Pancreas (tissue), 10 donors: Measurements from ENCODE around the gene FLNC. TPM values are rescaled to one million over a fixed set of nuclear protein-coding genes. Genes with fewer than 3 reads are reported as not detected.

Experiments used
- ATAC-seq, 4 donors: fragments of 200-7000 bp; cut with Tn5 transposase; one replicate each; pipeline versions ENCODE4 v1.8.0 to v1.9.1; 2020; ENCODE audit warnings: mild to moderate bottlenecking in 4 of 4, moderate library complexity in 4 of 4
- DNase-seq, 6 donors: peaks; one replicate each; pipeline ENCODE4 v3.0.0-alpha.2; 2020
- FAIRE-seq: peaks from 2 replicates; lab custom pipeline; 2012; peaks lifted over from hg19 to GRCh38; lab: Jason Lieb, UNC
- H3K27ac ChIP-seq, 4 donors: fragments of 200-600 bp; sonication (generic); 1 replicate in 3 of 4; 2 replicates in 1 of 4; pipeline versions ENCODE4 v1.5.0 to v1.8.0; 2020
- H3K27me3 ChIP-seq, 4 donors: fragments of 200-600 bp; one replicate each; pipeline ENCODE4 v1.8.0; 2021
- H3K36me3 ChIP-seq, 3 donors: fragments of 200-600 bp; sonication (generic) in 1 of 3; one replicate each; pipeline versions ENCODE4 v1.5.0 to v1.8.0; 2020 to 2021
- H3K4me1 ChIP-seq, 3 donors: fragments of 200-600 bp; one replicate each; pipeline ENCODE4 v1.8.0; 2021
- H3K4me3 ChIP-seq, 4 donors: fragments of 200-600 bp; sonication (generic) in 2 of 4; one replicate each; pipeline versions ENCODE4 v1.5.0 to v1.8.0; 2020 to 2021
- H3K9me3 ChIP-seq, 4 donors: fragments of 200-600 bp; one replicate each; pipeline ENCODE4 v1.8.0; 2021
- WGBS, 2 donors: extraction: QIAGEN DNeasy Blood & Tissue Kit; methylation state at CpG; one replicate each; pipeline ENCODE4 v1.1.7; 2013; 5-methylcytosine and 5-hydroxymethylcytosine counted together
- intact Hi-C, 3 donors: fragments of 100-400 bp; cut with DNase I; formaldehyde crosslinking; loops; one replicate each; pipeline versions ENCODE4 v1.11.1 to v1.14.2; 2022
- polyA plus RNA-seq, 2 donors: library from polyadenylated mRNA; stranded (reverse); fragments of 200-250 nt; gene quantifications; one replicate each; pipeline ENCODE4 v1.2.3, GENCODE V29; 2013
- total RNA-seq, 6 donors: library from RNA; stranded (reverse); fragmentation: NEBNext Ultra II Directional in 4 of 6; extraction: Animal tissue kit (Norgen Biotek cat#: 25700) in 4 of 6; gene quantifications; one replicate each; pipeline versions ENCODE4 v1.2.1 to v1.2.4, GENCODE V29; 2021 to 2023
- TF ChIP-seq, protein P1 (sequence below), 4 donors: fragments of 200-600 bp; sonication (generic) in 3 of 4; IDR thresholded peaks; one replicate each; pipeline versions ENCODE4 v1.5.0 to v1.8.0; 2021; ENCODE audit warnings: antibody characterized with exemption in 4 of 4
- donor health status: healthy with polysubstance abuse.
- donor health status: DM: no; HTN: no; CAD: no; lungs with moderate emphysema.
- donor health status: DM: no; HTN: no; CAD: no.
- donor health status: control.
- donor health status: control.
- donor health status: Bipolar disorder and iron deficiency.
- donor health status: DM: yes; HTN: yes; CAD: no.
- donor health status: DM: no; HTN: no; CAD: no.
- donor health status: DM: no; HTN: no; CAD: no.
- donor health status: DM: yes; HTN: yes; CAD: no.

Gene FLNC
- total and polyA plus RNA-seq, 8 donors = 0.28 to 2.3 (median 1.0) TPM

DNA sequence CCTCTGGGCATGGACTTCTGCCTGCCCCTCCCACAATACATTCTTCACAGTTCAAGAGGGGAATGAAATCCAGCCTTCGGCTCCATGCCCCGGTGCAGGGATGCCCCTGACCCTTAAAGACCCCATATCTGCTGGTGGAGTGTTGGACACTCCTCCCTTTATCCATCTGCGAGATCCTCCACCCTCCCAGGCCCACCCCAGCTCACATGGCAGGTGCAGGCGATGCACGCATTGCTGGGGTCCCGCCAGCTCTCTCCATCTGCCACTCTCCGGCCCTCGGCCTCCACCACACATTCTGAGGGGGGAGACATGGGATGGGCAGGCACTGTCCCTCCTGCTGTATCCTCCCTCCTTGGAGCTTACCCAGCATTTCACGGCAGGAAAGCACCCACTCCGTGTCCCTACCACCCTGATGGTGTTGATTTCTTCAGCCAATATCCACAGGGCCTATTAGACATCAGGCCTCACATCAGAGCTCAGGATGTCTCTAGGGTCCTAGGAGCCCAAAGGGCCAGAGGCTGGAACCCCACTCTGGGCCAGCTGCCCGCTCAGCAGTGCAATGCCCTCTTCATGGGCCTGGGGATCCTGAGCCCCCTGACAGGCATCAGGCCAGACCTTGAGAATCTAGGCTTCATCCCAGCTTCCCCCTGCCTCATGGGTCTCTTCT lies 50.7 kb downstream of the FLNC start:
- H3K27ac ChIP-seq = no peak overlapping the region
- ATAC-seq (no peak), DNase-seq (peak in 2 of 6 donors; percentile 43 to 54), FAIRE-seq (no peak)
- no peak overlapping the region for H3K4me3 ChIP-seq
- H3K36me3 ChIP-seq = no peaks in the 10 kb centered on the region
- no peaks in the 10 kb centered on the region for H3K9me3 ChIP-seq
- 60 to 76% methylated on average over 11 of the region's 11 CpGs for WGBS, 2 donors
- no peaks in the 10 kb centered on the region for H3K27me3 ChIP-seq
- intact Hi-C loops = loop anchor here in 1 of 3 donors (5.0 kb wide), 1 partner anchor 269 kb away; no protein-coding TSS in a partner anchor
- H3K4me1 ChIP-seq = no peaks in the 10 kb centered on the region
- TF ChIP-seq, protein P1, sequence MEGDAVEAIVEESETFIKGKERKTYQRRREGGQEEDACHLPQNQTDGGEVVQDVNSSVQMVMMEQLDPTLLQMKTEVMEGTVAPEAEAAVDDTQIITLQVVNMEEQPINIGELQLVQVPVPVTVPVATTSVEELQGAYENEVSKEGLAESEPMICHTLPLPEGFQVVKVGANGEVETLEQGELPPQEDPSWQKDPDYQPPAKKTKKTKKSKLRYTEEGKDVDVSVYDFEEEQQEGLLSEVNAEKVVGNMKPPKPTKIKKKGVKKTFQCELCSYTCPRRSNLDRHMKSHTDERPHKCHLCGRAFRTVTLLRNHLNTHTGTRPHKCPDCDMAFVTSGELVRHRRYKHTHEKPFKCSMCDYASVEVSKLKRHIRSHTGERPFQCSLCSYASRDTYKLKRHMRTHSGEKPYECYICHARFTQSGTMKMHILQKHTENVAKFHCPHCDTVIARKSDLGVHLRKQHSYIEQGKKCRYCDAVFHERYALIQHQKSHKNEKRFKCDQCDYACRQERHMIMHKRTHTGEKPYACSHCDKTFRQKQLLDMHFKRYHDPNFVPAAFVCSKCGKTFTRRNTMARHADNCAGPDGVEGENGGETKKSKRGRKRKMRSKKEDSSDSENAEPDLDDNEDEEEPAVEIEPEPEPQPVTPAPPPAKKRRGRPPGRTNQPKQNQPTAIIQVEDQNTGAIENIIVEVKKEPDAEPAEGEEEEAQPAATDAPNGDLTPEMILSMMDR (IDR thresholded peaks at IDR 0.05) = no peak

DNA sequence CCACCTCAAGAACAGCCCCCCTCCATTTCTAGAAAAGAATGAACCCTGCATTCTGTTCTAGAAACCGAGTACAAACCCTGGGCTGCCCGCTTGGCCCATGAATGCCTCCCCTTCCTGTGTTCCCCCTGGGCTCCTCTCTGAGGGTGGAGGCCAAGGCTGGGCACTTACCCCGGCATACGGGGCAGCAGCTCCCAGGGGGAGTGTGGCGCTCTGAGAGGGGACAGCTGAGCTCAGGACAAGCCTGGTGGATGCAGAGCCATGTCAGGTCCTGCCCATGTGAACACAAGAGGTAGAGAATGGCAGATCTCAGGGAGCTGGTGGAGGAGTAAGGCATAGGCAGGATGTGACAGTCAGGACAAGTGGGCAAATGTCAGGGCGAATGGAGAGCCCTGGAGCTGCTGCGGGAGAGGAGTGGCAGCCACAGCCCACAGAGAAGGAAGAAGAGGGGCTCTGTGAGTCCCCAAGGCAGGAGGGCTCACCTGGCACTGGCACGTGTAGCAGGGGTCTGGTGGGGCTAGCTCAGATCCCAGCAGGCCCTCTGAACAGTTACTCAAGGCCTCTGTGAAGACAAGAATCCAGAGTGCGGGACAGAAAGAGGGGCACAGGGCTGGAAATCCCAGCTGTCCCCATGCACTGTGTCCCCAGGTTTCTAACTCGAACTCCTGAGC lies 51.4 kb downstream of the FLNC start:
- FAIRE-seq (no peak), DNase-seq (peak in 2 of 6 donors; percentile 35 to 50), ATAC-seq (no peak)
- Histone ChIP-seq H3K27me3 (no peaks in the 10 kb centered on the region), H3K27ac (no peak overlapping the region), H3K4me1 (no peaks in the 10 kb centered on the region), H3K4me3 (no peak overlapping the region), H3K9me3 (no peaks in the 10 kb centered on the region), H3K36me3 (no peaks in the 10 kb centered on the region)
- intact Hi-C loops = loop anchor here in 1 of 3 donors (5.0 kb wide), 1 partner anchor 269 kb away; no protein-coding TSS in a partner anchor
- WGBS, 2 donors = 78 to 79% methylated on average over 10 of the region's 10 CpGs
- TF ChIP-seq, protein P1 (IDR thresholded peaks at IDR 0.05) = no peak

GRCh38 chr7:128882134-128882533 lies 51.9 kb downstream of the FLNC start:
- Histone ChIP-seq H3K27me3 (no peaks in the 10 kb centered on the region), H3K36me3 (no peaks in the 10 kb centered on the region), H3K4me3 (no peak overlapping the region), H3K9me3 (no peaks in the 10 kb centered on the region), H3K27ac (no peak overlapping the region), H3K4me1 (no peaks in the 10 kb centered on the region)
- peak in 2 of 6 donors; percentile 10 to 12 for DNase-seq
- 71 to 81% methylated on average over 8 of the region's 8 CpGs for WGBS, 2 donors
- FAIRE-seq = no peak
- intact Hi-C loops = loop anchor here in 1 of 3 donors (5.0 kb wide), 1 partner anchor 270 kb away; no protein-coding TSS in a partner anchor
- ATAC-seq = no peak
- TF ChIP-seq, protein P1 (IDR thresholded peaks at IDR 0.05) = no peak

GRCh38 chr7:128883622-128884448 lies 53.6 kb downstream of the FLNC start:
- FAIRE-seq (no peak), DNase-seq (peak; percentile 56 to 97 (median 81)), ATAC-seq (peak; percentile 66 to 82 (median 80))
- no peaks in the 10 kb centered on the region for H3K36me3 ChIP-seq
- no peaks in the 10 kb centered on the region for H3K4me1 ChIP-seq
- no peaks in the 10 kb centered on the region for H3K9me3 ChIP-seq
- TF ChIP-seq, protein P1 (IDR thresholded peaks at IDR 0.05) = peak; percentile 85 to 94 (median 88)
- no peak overlapping the region for H3K27ac ChIP-seq
- intact Hi-C loops = loop anchor here in 1 of 3 donors (5.0 kb wide), 1 partner anchor 272 kb away; no protein-coding TSS in a partner anchor
- no peak overlapping the region for H3K4me3 ChIP-seq
- no peaks in the 10 kb centered on the region for H3K27me3 ChIP-seq
- WGBS, 2 donors = 39 to 41% methylated on average over 17 to 19 of the region's 19 CpGs
